Neutrophil (primary cell): ENCODE results near the gene PSMB10.

Experiments
- H3K27ac ChIP-seq: fragments of 200-600 bp; sonication (generic); 2 replicates; pipeline ENCODE4 v1.5.1; 2016; ENCODE audit warnings: mild to moderate bottlenecking, moderate library complexity
- H3K27me3 ChIP-seq: fragments of 200-600 bp; sonication (generic); 2 replicates; pipeline ENCODE4 v1.6.0; 2016; ENCODE audit warnings: mild to moderate bottlenecking
- H3K36me3 ChIP-seq: fragments of 200-600 bp; sonication (generic); 2 replicates; pipeline ENCODE4 v1.5.1; 2017
- H3K4me1 ChIP-seq, 2 experiments: fragments of 200-600 bp in 1 of 2; sonication (generic) in 1 of 2; 1 replicate in 1 of 2; 2 replicates in 1 of 2; pipeline versions ENCODE4 v1.5.1 to v1.6.1; 2013 to 2016; ENCODE audit warnings: low read depth in 1 of 2, low read length in 1 of 2, mild to moderate bottlenecking in 1 of 2, moderate library complexity in 1 of 2; ENCODE audit not compliant: control insufficient read depth in 1 of 2, insufficient read depth in 1 of 2
- H3K4me3 ChIP-seq, 2 experiments: fragments of 200-600 bp in 1 of 2; sonication (generic) in 1 of 2; 1 replicate in 1 of 2; 2 replicates in 1 of 2; pipeline ENCODE4 v1.5.1; 2013 to 2016; ENCODE audit warnings: low read depth in 1 of 2, low read length in 1 of 2, mild to moderate bottlenecking in 1 of 2, moderate library complexity in 1 of 2
- H3K9me3 ChIP-seq: fragments of 200-600 bp; sonication (generic); 2 replicates; pipeline ENCODE4 v1.5.1; 2016
- CTCF ChIP-seq: fragments of 200-600 bp; sonication (generic); IDR thresholded peaks from 2 replicates; pipeline ENCODE4 v1.5.1; 2016; ENCODE audit warnings: antibody characterized with exemption

PSMB10 gene

GRCh38 chr16:67951485-67951884 lies 14.8 kb upstream of the PSMB10 start:
- Histone ChIP-seq H3K27ac (no peak overlapping the region), H3K4me3 (no peak overlapping the region), H3K36me3 (peaks cover 46% of the 10 kb centered on the region), H3K4me1 (no peaks in the 10 kb centered on the region), H3K9me3 (no peaks in the 10 kb centered on the region), H3K27me3 (no peaks in the 10 kb centered on the region)
- no peak for TF ChIP-seq CTCF

GRCh38 chr16:67950335-67950843 lies 13.7 kb upstream of the PSMB10 start:
- H3K36me3 ChIP-seq = peaks cover 57% of the 10 kb centered on the region
- no peak overlapping the region for H3K4me3 ChIP-seq
- no peaks in the 10 kb centered on the region for H3K4me1 ChIP-seq
- no peak for TF ChIP-seq CTCF
- no peak overlapping the region for H3K27ac ChIP-seq
- no peaks in the 10 kb centered on the region for H3K9me3 ChIP-seq
- no peaks in the 10 kb centered on the region for H3K27me3 ChIP-seq

DNA sequence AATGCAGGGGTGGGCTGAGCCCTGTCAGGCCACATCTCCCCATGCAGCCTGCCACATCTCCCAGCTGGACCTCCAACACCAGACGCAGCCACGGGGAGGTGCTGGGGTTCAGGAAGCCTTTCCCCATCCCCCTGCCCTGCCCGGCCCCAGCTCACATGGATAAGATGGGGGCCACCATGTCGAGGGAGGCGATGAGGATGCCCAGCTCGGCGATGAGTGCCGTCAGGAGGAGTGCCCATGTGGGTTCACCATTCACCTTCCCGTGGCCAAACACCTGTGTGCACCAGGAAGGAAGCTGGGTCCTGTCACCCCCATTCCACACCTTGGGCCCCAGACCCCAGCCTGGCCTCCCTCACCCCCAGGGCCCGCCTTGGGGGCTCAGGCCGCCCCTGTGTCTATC lies 13.0 kb upstream of the PSMB10 start:
- Histone ChIP-seq H3K9me3 (no peaks in the 10 kb centered on the region), H3K27ac (no peak overlapping the region), H3K36me3 (peaks cover 59% of the 10 kb centered on the region), H3K27me3 (no peaks in the 10 kb centered on the region), H3K4me3 (no peak overlapping the region), H3K4me1 (no peaks in the 10 kb centered on the region)
- no peak for TF ChIP-seq CTCF

- Histone ChIP-seq H3K9me3 (no peaks in the 10 kb centered on the region), H3K27me3 (no peaks in the 10 kb centered on the region), H3K4me1 (no peaks in the 10 kb centered on the region), H3K36me3 (peaks cover 71% of the 10 kb centered on the region), H3K27ac (no peak overlapping the region), H3K4me3 (no peak overlapping the region)
- TF ChIP-seq CTCF = no peak
These were observed 11.4 kb upstream of the PSMB10 start for GRCh38 chr16:67948015-67948414.

DNA sequence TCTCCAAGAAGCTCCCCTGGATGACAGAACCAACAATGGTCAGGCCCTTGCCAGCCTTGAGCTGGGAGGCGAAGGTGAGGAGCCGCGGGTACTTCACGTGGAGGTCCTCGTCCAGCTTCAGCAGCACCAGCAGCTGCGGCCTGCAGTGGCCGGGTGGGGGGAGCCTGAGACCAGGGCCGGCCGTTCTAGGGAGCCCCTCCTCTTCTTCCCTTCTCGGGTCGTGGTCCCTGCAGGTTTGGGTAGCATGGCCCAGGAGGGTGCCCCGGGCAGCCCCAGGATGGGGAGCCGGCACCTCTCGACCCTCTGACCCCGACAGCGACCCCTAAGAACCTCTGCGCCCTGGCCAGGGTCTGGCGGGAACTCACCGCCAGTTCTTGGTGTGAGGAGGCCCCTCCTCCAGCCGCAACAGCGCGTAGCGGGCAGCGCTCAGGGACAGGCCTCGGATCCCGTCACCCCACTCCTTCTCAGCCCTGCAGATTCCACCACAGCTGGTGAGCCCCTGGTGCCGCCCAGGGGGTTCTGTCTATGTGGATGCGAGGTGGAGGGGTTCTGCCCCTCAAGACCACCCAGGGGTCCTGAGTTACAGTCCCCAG lies 10.4 kb upstream of the PSMB10 start:
- Histone ChIP-seq H3K27me3 (no peaks in the 10 kb centered on the region), H3K4me3 (no peak overlapping the region), H3K27ac (no peak overlapping the region), H3K9me3 (no peaks in the 10 kb centered on the region), H3K4me1 (no peaks in the 10 kb centered on the region), H3K36me3 (peaks cover 77% of the 10 kb centered on the region)
- TF ChIP-seq CTCF = no peak
